Hindlimb muscle (tissue), 1 donor: ENCODE measurements around the gene MLLT11. TPM values are rescaled to one million over a fixed set of nuclear protein-coding genes. Genes with fewer than 3 reads are reported as not detected.

ENCODE experiments used
- polyA plus RNA-seq: library from polyadenylated mRNA; unstranded; fragments of 120-200 nt; gene quantifications from one replicate; pipeline ENCODE4 v1.2.1, GENCODE V29; 2013; ENCODE audit not compliant: insufficient read length

MLLT11 gene
- polyA plus RNA-seq, 1 donor: 11.1 TPM

Other genes starting within 250 kb of the MLLT11 start
- 34.4 TPM for gene ARNT, start 183.8 kb upstream of the MLLT11 start, polyA plus RNA-seq
- gene CTXND2, start 173.3 kb upstream of the MLLT11 start, polyA plus RNA-seq: not detected
- 45.0 TPM for gene SETDB1, start 134.0 kb upstream of the MLLT11 start, polyA plus RNA-seq
- gene CERS2, start 85.6 kb upstream of the MLLT11 start, polyA plus RNA-seq: 69.0 TPM
- 3.8 TPM for gene ANXA9, start 78.1 kb upstream of the MLLT11 start, polyA plus RNA-seq
- 24.4 TPM for gene MINDY1, start 53.5 kb upstream of the MLLT11 start, polyA plus RNA-seq
- 27.1 TPM for gene PRUNE1, start 51.9 kb upstream of the MLLT11 start, polyA plus RNA-seq
- 1.1 TPM for gene BNIPL, start 23.8 kb upstream of the MLLT11 start, polyA plus RNA-seq
- gene C1orf56, start 12.6 kb upstream of the MLLT11 start, polyA plus RNA-seq: 6.0 TPM
- 60.6 TPM for gene CDC42SE1, start 775 bp upstream of the MLLT11 start, polyA plus RNA-seq
- 7.0 TPM for gene GABPB2, start 10.4 kb downstream of the MLLT11 start, polyA plus RNA-seq
- gene SEMA6C, start 86.2 kb downstream of the MLLT11 start, polyA plus RNA-seq: 120 TPM
- 2.5 TPM for gene TNFAIP8L2, start 96.3 kb downstream of the MLLT11 start, polyA plus RNA-seq
- gene LYSMD1, start 105.5 kb downstream of the MLLT11 start, polyA plus RNA-seq: 12.2 TPM
- gene SCNM1, start 105.7 kb downstream of the MLLT11 start, polyA plus RNA-seq: 36.7 TPM
- 27.4 TPM for gene TMOD4, start 115.6 kb downstream of the MLLT11 start, polyA plus RNA-seq
- gene VPS72, start 129.8 kb downstream of the MLLT11 start, polyA plus RNA-seq: 45.4 TPM
- gene PIP5K1A, start 138.2 kb downstream of the MLLT11 start, polyA plus RNA-seq: 43.5 TPM
- gene PSMD4, start 194.3 kb downstream of the MLLT11 start, polyA plus RNA-seq: 121 TPM
- 13.5 TPM for gene ZNF687, start 221.9 kb downstream of the MLLT11 start, polyA plus RNA-seq